WTC11 (cell line): Measurements from ENCODE around the gene SDCCAG8. TPM values are rescaled to one million over a fixed set of nuclear protein-coding genes. Genes with fewer than 3 reads are reported as not detected.
A peak's percentile ranks its signal among the peaks of the same experiment; 100 is the strongest.

Experiments
- ATAC-seq: fragments of 200-7000 bp; cut with Tn5 transposase; 2 replicates; pipeline ENCODE4 v1.10.0; 2021; ENCODE audit warnings: mild to moderate bottlenecking, moderate library complexity
- CTCF ChIA-PET: fragments of 300-600 bp; sonication (Branson Sonifier 250); formaldehyde crosslinking; loops from one replicate; lab custom pipeline; 2021; ENCODE audit warnings: antibody characterized with exemption; lab: Charles Lee
- POLR2A ChIA-PET: fragments of 350-600 bp; sonication (Branson Sonifier 250); formaldehyde crosslinking; loops from one replicate; lab custom pipeline; 2021; ENCODE audit warnings: antibody characterized with exemption; lab: Charles Lee
- DNase-seq: peaks from one replicate; pipeline ENCODE4 v3.0.0; 2021; ENCODE audit warnings: low spot score
- H3K27ac Mint-ChIP-seq: 2 replicates; pipeline ENCODE4 v1.8.0; 2021; ENCODE audit warnings: mixed read lengths
- H3K27me3 Mint-ChIP-seq: 2 replicates; pipeline ENCODE4 v1.8.0; 2021; ENCODE audit warnings: low read depth, mild to moderate bottlenecking, moderate library complexity, mixed read lengths
- H3K36me3 Mint-ChIP-seq: 2 replicates; pipeline ENCODE4 v1.8.0; 2021; ENCODE audit warnings: mixed read lengths
- H3K4me1 Mint-ChIP-seq: 2 replicates; pipeline ENCODE4 v1.8.0; 2022; ENCODE audit warnings: mixed read lengths
- H3K4me3 Mint-ChIP-seq: 2 replicates; pipeline ENCODE4 v1.8.0; 2021; ENCODE audit warnings: mild to moderate bottlenecking, moderate library complexity, mixed read lengths
- H3K9me3 Mint-ChIP-seq: 2 replicates; pipeline ENCODE4 v1.8.0; 2021; ENCODE audit warnings: mixed read lengths
- ATF1 ChIP-seq: sonication (generic); formaldehyde crosslinking; IDR thresholded peaks from 2 replicates; pipeline ENCODE4 v1.8.1; 2023; ENCODE audit warnings: mild to moderate bottlenecking, moderate library complexity, missing genetic modification reagents
- CBFB ChIP-seq: sonication (generic); formaldehyde crosslinking; IDR thresholded peaks from 2 replicates; pipeline ENCODE4 v1.8.1; 2022; ENCODE audit warnings: mild to moderate bottlenecking, low read depth, missing genetic modification reagents
- CREB1 ChIP-seq: sonication (generic); formaldehyde crosslinking; IDR thresholded peaks from 2 replicates; pipeline ENCODE4 v1.8.0; 2023; ENCODE audit warnings: mild to moderate bottlenecking, missing genetic modification reagents
- ELF4 ChIP-seq: sonication (generic); formaldehyde crosslinking; IDR thresholded peaks from 2 replicates; pipeline ENCODE4 v1.8.1; 2022; ENCODE audit warnings: low read depth, mild to moderate bottlenecking, moderate library complexity, missing genetic modification reagents
- GABPB1 ChIP-seq: sonication (generic); formaldehyde crosslinking; IDR thresholded peaks from 2 replicates; pipeline ENCODE4 v1.8.1; 2023; ENCODE audit warnings: mild to moderate bottlenecking, missing genetic modification reagents
- IRF2 ChIP-seq: sonication (generic); formaldehyde crosslinking; IDR thresholded peaks from 2 replicates; pipeline ENCODE4 v1.8.0; 2022; ENCODE audit warnings: low read depth, missing genetic modification reagents, borderline replicate concordance
- JAZF1 ChIP-seq: fragments of 250-450 bp; sonication (Bioruptor Pico); IDR thresholded peaks from 2 replicates; pipeline ENCODE4 v1.9.0; 2021; ENCODE audit warnings: moderate library complexity, mild to moderate bottlenecking, inconsistent platforms
- KAT7 ChIP-seq: sonication (generic); formaldehyde crosslinking; IDR thresholded peaks from 2 replicates; pipeline ENCODE4 v1.8.1; 2023; ENCODE audit warnings: missing genetic modification reagents, mild to moderate bottlenecking, borderline replicate concordance
- MXD4 ChIP-seq: fragments of 250-450 bp; sonication (Bioruptor Pico); IDR thresholded peaks from 2 replicates; pipeline ENCODE4 v1.8.0; 2021; ENCODE audit warnings: mild to moderate bottlenecking, moderate library complexity, borderline replicate concordance
- NR3C1 ChIP-seq: sonication (generic); formaldehyde crosslinking; conservative IDR thresholded peaks from 2 replicates; pipeline ENCODE4 v1.8.1; 2023; ENCODE audit warnings: low read depth, mild to moderate bottlenecking, missing genetic modification reagents
- SOX15 ChIP-seq: fragments of 250-450 bp; sonication (Bioruptor Pico); IDR thresholded peaks from 2 replicates; pipeline ENCODE4 v1.9.0; 2021; ENCODE audit warnings: mild to moderate bottlenecking
- TCF7 ChIP-seq: sonication (generic); formaldehyde crosslinking; IDR thresholded peaks from 2 replicates; pipeline ENCODE4 v1.8.0; 2022; ENCODE audit warnings: mild to moderate bottlenecking, low read depth, missing genetic modification reagents, moderate library complexity
- TEAD4 ChIP-seq: sonication (generic); formaldehyde crosslinking; IDR thresholded peaks from 2 replicates; pipeline ENCODE4 v1.8.0; 2022; ENCODE audit warnings: mild to moderate bottlenecking, missing genetic modification reagents
- ZBTB21 ChIP-seq: sonication (generic); formaldehyde crosslinking; IDR thresholded peaks from 2 replicates; pipeline ENCODE4 v1.8.1; 2023; ENCODE audit warnings: mild to moderate bottlenecking, missing genetic modification reagents, borderline replicate concordance
- ZNF219 ChIP-seq: sonication (generic); formaldehyde crosslinking; IDR thresholded peaks from 2 replicates; pipeline ENCODE4 v1.8.0; 2023; ENCODE audit warnings: missing genetic modification reagents, mild to moderate bottlenecking, borderline replicate concordance
- ZNF423 ChIP-seq: fragments of 250-450 bp; sonication (Bioruptor Pico); IDR thresholded peaks from 2 replicates; pipeline ENCODE4 v2.1.2; 2022; ENCODE audit warnings: mild to moderate bottlenecking, moderate library complexity
- ZNF671 ChIP-seq: fragments of 250-450 bp; sonication (Bioruptor Pico); IDR thresholded peaks from 2 replicates; pipeline ENCODE4 v1.8.0; 2021; ENCODE audit warnings: mild to moderate bottlenecking
- total RNA-seq: library from RNA; stranded (reverse); gene quantifications from 3 replicates; pipeline ENCODE4 v1.2.3, GENCODE V29; 2021
- TF ChIP-seq, protein P1 (sequence below): fragments of 250-450 bp; sonication (Bioruptor Pico); IDR thresholded peaks from 2 replicates; pipeline ENCODE4 v1.8.0; 2021; ENCODE audit warnings: mild to moderate bottlenecking
- TF ChIP-seq, protein P2 (sequence below): fragments of 250-450 bp; sonication (Bioruptor Pico); IDR thresholded peaks from 2 replicates; pipeline ENCODE4 v2.1.2; 2022; ENCODE audit warnings: mild to moderate bottlenecking, moderate library complexity
- TF ChIP-seq, protein P3 (sequence below): sonication (generic); formaldehyde crosslinking; conservative IDR thresholded peaks from 2 replicates; pipeline ENCODE4 v1.8.1; 2023; ENCODE audit warnings: mild to moderate bottlenecking, low read depth, missing genetic modification reagents, moderate library complexity
- TF ChIP-seq, protein P4 (sequence below): sonication (generic); formaldehyde crosslinking; conservative IDR thresholded peaks from 2 replicates; pipeline ENCODE4 v1.8.1; 2022; ENCODE audit warnings: mild to moderate bottlenecking, missing genetic modification reagents
- TF ChIP-seq, protein P5 (sequence below): sonication (generic); formaldehyde crosslinking; IDR thresholded peaks from 2 replicates; pipeline ENCODE4 v1.8.0; 2023; ENCODE audit warnings: missing genetic modification reagents
- TF ChIP-seq, protein P6 (sequence below): fragments of 250-450 bp; sonication (Bioruptor Pico); IDR thresholded peaks from 2 replicates; pipeline ENCODE4 v1.9.0; 2021; ENCODE audit warnings: mild to moderate bottlenecking, borderline replicate concordance

The SDCCAG8 gene
- total RNA-seq, 1 experiment from 2014 or later = 44.3 TPM

DNA sequence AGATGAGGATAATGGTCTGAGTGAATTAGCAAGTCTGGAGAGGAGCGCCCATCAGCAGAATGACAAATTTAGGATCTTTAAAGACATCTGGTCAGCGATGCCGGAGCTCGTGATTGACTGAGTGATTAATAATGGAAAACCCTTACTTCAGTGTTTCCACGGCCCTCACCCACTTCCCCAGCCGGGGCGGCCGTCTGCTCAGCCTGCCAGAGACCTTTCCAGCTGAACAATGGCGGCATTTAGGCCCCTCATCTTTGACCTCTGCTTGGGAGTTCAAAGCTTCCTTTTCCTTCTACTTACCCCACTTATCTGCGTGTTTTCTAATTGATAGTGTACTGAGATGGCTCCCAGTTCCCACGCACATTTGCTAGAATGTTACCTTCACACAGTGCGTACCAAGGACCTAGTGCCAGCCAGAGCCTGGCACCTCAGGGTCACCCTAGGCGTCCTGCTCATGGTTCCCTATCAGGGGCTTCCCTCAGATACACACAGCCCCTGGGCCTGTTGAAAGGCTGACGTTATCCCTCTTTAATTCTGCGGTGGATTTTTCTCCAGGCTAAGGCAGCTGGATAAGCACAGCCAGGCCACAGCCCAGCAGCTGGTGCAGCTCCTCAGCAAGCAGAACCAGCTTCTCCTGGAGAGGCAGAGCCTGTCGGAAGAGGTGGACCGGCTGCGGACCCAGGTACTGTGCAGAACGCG, 232.8 kb downstream of the SDCCAG8 start:
- CTCF ChIA-PET = interaction anchor here (1.5 kb wide), 1 partner anchor 13 kb away, joined by 7 read pairs; no protein-coding TSS in a partner anchor
- peaks cover 77% of the 10 kb centered on the region for H3K4me1 Mint-ChIP-seq
- no peak for ATAC-seq
- H3K27me3 Mint-ChIP-seq = no peaks in the 10 kb centered on the region
- DNase-seq = no peak
- peak overlapping the region; percentile 99 for H3K27ac Mint-ChIP-seq
- TF ChIP-seq, protein P1, sequence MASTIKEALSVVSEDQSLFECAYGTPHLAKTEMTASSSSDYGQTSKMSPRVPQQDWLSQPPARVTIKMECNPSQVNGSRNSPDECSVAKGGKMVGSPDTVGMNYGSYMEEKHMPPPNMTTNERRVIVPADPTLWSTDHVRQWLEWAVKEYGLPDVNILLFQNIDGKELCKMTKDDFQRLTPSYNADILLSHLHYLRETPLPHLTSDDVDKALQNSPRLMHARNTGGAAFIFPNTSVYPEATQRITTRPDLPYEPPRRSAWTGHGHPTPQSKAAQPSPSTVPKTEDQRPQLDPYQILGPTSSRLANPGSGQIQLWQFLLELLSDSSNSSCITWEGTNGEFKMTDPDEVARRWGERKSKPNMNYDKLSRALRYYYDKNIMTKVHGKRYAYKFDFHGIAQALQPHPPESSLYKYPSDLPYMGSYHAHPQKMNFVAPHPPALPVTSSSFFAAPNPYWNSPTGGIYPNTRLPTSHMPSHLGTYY (CRISPR knock-in tag) = no peak
- TF ChIP-seq, protein P2, sequence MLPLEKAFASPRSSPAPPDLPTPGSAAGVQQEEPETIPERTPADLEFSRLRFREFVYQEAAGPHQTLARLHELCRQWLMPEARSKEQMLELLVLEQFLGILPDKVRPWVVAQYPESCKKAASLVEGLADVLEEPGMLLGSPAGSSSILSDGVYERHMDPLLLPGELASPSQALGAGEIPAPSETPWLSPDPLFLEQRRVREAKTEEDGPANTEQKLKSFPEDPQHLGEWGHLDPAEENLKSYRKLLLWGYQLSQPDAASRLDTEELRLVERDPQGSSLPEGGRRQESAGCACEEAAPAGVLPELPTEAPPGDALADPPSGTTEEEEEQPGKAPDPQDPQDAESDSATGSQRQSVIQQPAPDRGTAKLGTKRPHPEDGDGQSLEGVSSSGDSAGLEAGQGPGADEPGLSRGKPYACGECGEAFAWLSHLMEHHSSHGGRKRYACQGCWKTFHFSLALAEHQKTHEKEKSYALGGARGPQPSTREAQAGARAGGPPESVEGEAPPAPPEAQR = no peak
- no peak for TF ChIP-seq IRF2 (CRISPR knock-in tag)
- no peak for TF ChIP-seq GABPB1 (CRISPR knock-in tag)
- TF ChIP-seq SOX15 (CRISPR knock-in tag) = no peak
- no peak for TF ChIP-seq ZNF219 (CRISPR knock-in tag)
- TF ChIP-seq ZNF423 (CRISPR knock-in tag) = no peak
- TF ChIP-seq, all 79 proteins: peak for 0
- POLR2A ChIA-PET = no interaction called here
- H3K4me3 Mint-ChIP-seq = peak overlapping the region; percentile 17; the same call in 1 of the 2 replicates
- peaks cover 4% of the 10 kb centered on the region; the same call in 1 of the 2 replicates for H3K36me3 Mint-ChIP-seq
- no peaks in the 10 kb centered on the region for H3K9me3 Mint-ChIP-seq

DNA sequence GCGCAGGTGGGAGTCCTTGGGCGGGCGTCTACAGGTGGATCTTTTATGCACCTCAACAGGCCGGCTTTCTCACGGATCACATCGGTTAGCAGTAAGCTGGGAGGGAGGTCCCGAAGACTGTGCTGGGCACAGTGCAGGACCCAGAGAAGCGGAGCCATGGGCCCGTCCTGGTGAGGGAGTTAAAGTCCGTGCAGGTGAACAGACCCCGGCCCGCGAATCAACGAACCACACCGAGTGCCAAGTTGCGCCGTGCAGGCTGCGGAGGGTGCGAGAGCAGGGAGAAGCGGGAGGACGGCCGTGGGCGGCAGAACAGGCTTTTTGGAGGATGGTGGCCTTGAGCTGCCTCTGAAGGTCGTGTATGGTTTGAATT, 233.3 kb downstream of the SDCCAG8 start:
- CTCF ChIA-PET = interaction anchor here (1.5 kb wide), 1 partner anchor 13 kb away, joined by 7 read pairs; no protein-coding TSS in a partner anchor
- DNase-seq (no peak), ATAC-seq (no peak)
- peaks cover 6% of the 10 kb centered on the region; the same call in 1 of the 2 replicates for H3K36me3 Mint-ChIP-seq
- POLR2A ChIA-PET = interaction anchor here (0.7 kb wide), 1 partner anchor 224 kb away, joined by 3 read pairs; no protein-coding TSS in a partner anchor
- no peaks in the 10 kb centered on the region for H3K27me3 Mint-ChIP-seq
- peaks cover 77% of the 10 kb centered on the region for H3K4me1 Mint-ChIP-seq
- peak overlapping the region; percentile 99 for H3K27ac Mint-ChIP-seq
- 0 out of 2 replicates have a peak overlapping the region, but pooled peaks have one; percentile 54 for H3K4me3 Mint-ChIP-seq
- no peaks in the 10 kb centered on the region for H3K9me3 Mint-ChIP-seq
- TF ChIP-seq KAT7 (CRISPR knock-in tag) (no peak), CREB1 (no peak), ZNF219 (CRISPR knock-in tag) (no peak), ZBTB21 (CRISPR knock-in tag) (no peak), NR3C1 (CRISPR knock-in tag) (no peak), MXD4 (CRISPR knock-in tag) (no peak), ZNF671 (CRISPR knock-in tag) (no peak), TCF7 (CRISPR knock-in tag) (no peak), ATF1 (CRISPR knock-in tag) (no peak), ELF4 (CRISPR knock-in tag) (no peak), CBFB (CRISPR knock-in tag) (no peak), TEAD4 (CRISPR knock-in tag) (no peak), JAZF1 (CRISPR knock-in tag) (no peak)
- TF ChIP-seq, protein P3, sequence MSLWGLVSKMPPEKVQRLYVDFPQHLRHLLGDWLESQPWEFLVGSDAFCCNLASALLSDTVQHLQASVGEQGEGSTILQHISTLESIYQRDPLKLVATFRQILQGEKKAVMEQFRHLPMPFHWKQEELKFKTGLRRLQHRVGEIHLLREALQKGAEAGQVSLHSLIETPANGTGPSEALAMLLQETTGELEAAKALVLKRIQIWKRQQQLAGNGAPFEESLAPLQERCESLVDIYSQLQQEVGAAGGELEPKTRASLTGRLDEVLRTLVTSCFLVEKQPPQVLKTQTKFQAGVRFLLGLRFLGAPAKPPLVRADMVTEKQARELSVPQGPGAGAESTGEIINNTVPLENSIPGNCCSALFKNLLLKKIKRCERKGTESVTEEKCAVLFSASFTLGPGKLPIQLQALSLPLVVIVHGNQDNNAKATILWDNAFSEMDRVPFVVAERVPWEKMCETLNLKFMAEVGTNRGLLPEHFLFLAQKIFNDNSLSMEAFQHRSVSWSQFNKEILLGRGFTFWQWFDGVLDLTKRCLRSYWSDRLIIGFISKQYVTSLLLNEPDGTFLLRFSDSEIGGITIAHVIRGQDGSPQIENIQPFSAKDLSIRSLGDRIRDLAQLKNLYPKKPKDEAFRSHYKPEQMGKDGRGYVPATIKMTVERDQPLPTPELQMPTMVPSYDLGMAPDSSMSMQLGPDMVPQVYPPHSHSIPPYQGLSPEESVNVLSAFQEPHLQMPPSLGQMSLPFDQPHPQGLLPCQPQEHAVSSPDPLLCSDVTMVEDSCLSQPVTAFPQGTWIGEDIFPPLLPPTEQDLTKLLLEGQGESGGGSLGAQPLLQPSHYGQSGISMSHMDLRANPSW (CRISPR knock-in tag) = no peak
- TF ChIP-seq, protein P4, sequence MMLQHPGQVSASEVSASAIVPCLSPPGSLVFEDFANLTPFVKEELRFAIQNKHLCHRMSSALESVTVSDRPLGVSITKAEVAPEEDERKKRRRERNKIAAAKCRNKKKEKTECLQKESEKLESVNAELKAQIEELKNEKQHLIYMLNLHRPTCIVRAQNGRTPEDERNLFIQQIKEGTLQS (CRISPR knock-in tag) = no peak
- TF ChIP-seq, protein P5, sequence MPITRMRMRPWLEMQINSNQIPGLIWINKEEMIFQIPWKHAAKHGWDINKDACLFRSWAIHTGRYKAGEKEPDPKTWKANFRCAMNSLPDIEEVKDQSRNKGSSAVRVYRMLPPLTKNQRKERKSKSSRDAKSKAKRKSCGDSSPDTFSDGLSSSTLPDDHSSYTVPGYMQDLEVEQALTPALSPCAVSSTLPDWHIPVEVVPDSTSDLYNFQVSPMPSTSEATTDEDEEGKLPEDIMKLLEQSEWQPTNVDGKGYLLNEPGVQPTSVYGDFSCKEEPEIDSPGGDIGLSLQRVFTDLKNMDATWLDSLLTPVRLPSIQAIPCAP (CRISPR knock-in tag) = no peak
- TF ChIP-seq, protein P6, sequence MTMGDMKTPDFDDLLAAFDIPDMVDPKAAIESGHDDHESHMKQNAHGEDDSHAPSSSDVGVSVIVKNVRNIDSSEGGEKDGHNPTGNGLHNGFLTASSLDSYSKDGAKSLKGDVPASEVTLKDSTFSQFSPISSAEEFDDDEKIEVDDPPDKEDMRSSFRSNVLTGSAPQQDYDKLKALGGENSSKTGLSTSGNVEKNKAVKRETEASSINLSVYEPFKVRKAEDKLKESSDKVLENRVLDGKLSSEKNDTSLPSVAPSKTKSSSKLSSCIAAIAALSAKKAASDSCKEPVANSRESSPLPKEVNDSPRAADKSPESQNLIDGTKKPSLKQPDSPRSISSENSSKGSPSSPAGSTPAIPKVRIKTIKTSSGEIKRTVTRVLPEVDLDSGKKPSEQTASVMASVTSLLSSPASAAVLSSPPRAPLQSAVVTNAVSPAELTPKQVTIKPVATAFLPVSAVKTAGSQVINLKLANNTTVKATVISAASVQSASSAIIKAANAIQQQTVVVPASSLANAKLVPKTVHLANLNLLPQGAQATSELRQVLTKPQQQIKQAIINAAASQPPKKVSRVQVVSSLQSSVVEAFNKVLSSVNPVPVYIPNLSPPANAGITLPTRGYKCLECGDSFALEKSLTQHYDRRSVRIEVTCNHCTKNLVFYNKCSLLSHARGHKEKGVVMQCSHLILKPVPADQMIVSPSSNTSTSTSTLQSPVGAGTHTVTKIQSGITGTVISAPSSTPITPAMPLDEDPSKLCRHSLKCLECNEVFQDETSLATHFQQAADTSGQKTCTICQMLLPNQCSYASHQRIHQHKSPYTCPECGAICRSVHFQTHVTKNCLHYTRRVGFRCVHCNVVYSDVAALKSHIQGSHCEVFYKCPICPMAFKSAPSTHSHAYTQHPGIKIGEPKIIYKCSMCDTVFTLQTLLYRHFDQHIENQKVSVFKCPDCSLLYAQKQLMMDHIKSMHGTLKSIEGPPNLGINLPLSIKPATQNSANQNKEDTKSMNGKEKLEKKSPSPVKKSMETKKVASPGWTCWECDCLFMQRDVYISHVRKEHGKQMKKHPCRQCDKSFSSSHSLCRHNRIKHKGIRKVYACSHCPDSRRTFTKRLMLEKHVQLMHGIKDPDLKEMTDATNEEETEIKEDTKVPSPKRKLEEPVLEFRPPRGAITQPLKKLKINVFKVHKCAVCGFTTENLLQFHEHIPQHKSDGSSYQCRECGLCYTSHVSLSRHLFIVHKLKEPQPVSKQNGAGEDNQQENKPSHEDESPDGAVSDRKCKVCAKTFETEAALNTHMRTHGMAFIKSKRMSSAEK = no peak
